ENCODE data around the gene MROH8.

DNA sequence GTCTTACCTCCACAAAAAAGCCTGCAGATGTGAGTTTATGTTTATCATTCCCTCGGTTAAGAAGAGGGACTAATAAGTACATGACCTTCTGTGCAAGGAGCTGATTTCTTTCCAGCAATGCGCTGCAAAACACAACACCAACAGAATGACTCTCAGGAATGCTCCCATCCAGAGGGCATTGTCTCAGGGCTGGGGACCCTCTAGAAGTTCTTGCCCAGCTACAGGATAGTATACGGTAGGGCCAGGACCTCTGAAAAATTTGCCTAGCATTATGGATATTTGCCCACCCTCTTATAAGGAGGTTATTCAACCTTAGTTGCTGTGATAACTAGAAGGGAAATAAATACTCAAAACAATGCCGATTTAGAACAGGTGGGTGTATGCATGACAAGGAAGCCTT lies 58.9 kb downstream of the MROH8 start:
- TF ChIP-seq, protein P1, sequence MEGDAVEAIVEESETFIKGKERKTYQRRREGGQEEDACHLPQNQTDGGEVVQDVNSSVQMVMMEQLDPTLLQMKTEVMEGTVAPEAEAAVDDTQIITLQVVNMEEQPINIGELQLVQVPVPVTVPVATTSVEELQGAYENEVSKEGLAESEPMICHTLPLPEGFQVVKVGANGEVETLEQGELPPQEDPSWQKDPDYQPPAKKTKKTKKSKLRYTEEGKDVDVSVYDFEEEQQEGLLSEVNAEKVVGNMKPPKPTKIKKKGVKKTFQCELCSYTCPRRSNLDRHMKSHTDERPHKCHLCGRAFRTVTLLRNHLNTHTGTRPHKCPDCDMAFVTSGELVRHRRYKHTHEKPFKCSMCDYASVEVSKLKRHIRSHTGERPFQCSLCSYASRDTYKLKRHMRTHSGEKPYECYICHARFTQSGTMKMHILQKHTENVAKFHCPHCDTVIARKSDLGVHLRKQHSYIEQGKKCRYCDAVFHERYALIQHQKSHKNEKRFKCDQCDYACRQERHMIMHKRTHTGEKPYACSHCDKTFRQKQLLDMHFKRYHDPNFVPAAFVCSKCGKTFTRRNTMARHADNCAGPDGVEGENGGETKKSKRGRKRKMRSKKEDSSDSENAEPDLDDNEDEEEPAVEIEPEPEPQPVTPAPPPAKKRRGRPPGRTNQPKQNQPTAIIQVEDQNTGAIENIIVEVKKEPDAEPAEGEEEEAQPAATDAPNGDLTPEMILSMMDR (IDR thresholded peaks at IDR 0.05) = no peak
- TF ChIP-seq POLR2A (IDR thresholded peaks at IDR 0.05) = no peak
- no peak for TF ChIP-seq EP300 (IDR thresholded peaks at IDR 0.05)
- TF ChIP-seq POLR2AphosphoS5 (IDR thresholded peaks at IDR 0.05) = no peak
